Mesothelial cell of epicardium (in vitro differentiated cells): Measurements from ENCODE around the gene GTPBP6. TPM values are rescaled to one million over a fixed set of nuclear protein-coding genes. Genes with fewer than 3 reads are reported as not detected.
A peak's percentile ranks its signal among the peaks of the same experiment; 100 is the strongest.
"Not testable (repeated sequence)": the region's sequence is repeated elsewhere in the genome, so short reads cannot be mapped to it uniquely, and the experiment has no call there.

ENCODE experiments used
- DNase-seq, 2 experiments: peaks; one replicate each; pipeline ENCODE4 v3.0.0; 2021; ENCODE audit warnings: low spot score in 2 of 2; ENCODE audit not compliant: unreplicated experiment in 2 of 2
- H3K27ac Mint-ChIP-seq: 2 replicates; pipeline ENCODE4 v1.8.0; 2021; ENCODE audit warnings: mixed read lengths
- H3K27me3 Mint-ChIP-seq: 2 replicates; pipeline ENCODE4 v1.8.0; 2021; ENCODE audit warnings: low read depth, mixed read lengths
- H3K36me3 Mint-ChIP-seq: 2 replicates; pipeline ENCODE4 v1.8.0; 2021; ENCODE audit warnings: mixed read lengths
- H3K4me1 Mint-ChIP-seq: 2 replicates; pipeline ENCODE4 v1.8.0; 2021; ENCODE audit warnings: mixed read lengths
- H3K4me3 Mint-ChIP-seq: 2 replicates; pipeline ENCODE4 v1.8.0; 2021; ENCODE audit warnings: mild to moderate bottlenecking, moderate library complexity, mixed read lengths
- H3K9me3 Mint-ChIP-seq: 2 replicates; pipeline ENCODE4 v1.8.0; 2021; ENCODE audit warnings: mixed read lengths
- CTCF ChIP-seq: fragments of 200-600 bp; sonication (generic); IDR thresholded peaks from one replicate; pipeline ENCODE4 v1.5.0; 2021; ENCODE audit warnings: antibody characterized with exemption; ENCODE audit not compliant: unreplicated experiment
- total RNA-seq: library from RNA; stranded (reverse); gene quantifications from 3 replicates; pipeline ENCODE4 v1.2.1, GENCODE V29; 2021

The GTPBP6 gene
- total RNA-seq, 1 donor from 2014 or later, result 65.6 TPM

- H3K4me1 Mint-ChIP-seq, result no peaks in the 10 kb centered on the region
- H3K36me3 Mint-ChIP-seq, result peaks cover 12% of the 10 kb centered on the region
- no peak for DNase-seq
- no peak overlapping the region for H3K27ac Mint-ChIP-seq
- no peak for TF ChIP-seq CTCF
- peak overlapping the region; percentile 15 for H3K4me3 Mint-ChIP-seq
- H3K27me3 Mint-ChIP-seq, result no peaks in the 10 kb centered on the region
- peaks cover 2% of the 10 kb centered on the region for H3K9me3 Mint-ChIP-seq
These were observed 12.7 kb upstream of the GTPBP6 start for GRCh38 chrX:331151-331824.

- H3K4me1 Mint-ChIP-seq, result no peaks in the 10 kb centered on the region
- no peak for DNase-seq
- TF ChIP-seq CTCF, result no peak
- H3K27ac Mint-ChIP-seq, result no peak overlapping the region
- H3K27me3 Mint-ChIP-seq, result no peaks in the 10 kb centered on the region
- peaks cover 9% of the 10 kb centered on the region for H3K36me3 Mint-ChIP-seq
- H3K9me3 Mint-ChIP-seq, result no peaks in the 10 kb centered on the region
- H3K4me3 Mint-ChIP-seq, result no peak overlapping the region
These were observed 12.1 kb upstream of the GTPBP6 start for GRCh38 chrX:330726-331150.

DNA sequence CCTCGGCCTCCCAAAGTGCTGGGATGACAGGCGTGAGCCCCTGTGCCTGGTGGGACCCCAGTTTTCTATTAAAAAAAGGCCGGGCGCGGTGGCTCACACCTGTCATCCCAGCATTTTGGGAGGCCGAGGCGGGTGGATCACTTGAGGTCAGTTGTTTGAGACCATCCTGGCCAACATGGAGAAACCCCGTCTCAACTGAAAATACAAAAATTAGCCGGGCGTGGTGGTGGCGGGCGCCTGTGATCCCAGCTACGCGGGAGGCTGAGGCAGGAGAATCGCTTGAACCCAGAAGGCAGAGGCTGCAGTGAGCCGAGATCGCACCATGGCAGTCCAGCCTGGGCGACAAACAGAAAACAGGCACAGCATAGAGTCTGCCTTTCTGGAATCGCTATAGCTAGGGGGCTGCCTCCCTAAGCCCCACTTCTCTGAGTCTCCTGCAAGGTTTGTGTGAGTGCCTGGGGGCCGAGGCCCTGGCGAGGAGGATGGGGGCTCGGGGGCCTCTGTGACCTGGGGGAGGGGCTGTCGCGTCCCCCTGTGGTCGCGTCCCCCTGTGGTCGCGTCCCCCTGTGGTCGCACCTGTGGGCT, 11.6 kb upstream of the GTPBP6 start:
- not testable (repeated sequence) for H3K36me3 Mint-ChIP-seq, H3K4me3 Mint-ChIP-seq, H3K27ac Mint-ChIP-seq, H3K27me3 Mint-ChIP-seq, H3K4me1 Mint-ChIP-seq, H3K9me3 Mint-ChIP-seq
- peak in 1 of 2 experiments; percentile 15 for DNase-seq

DNA sequence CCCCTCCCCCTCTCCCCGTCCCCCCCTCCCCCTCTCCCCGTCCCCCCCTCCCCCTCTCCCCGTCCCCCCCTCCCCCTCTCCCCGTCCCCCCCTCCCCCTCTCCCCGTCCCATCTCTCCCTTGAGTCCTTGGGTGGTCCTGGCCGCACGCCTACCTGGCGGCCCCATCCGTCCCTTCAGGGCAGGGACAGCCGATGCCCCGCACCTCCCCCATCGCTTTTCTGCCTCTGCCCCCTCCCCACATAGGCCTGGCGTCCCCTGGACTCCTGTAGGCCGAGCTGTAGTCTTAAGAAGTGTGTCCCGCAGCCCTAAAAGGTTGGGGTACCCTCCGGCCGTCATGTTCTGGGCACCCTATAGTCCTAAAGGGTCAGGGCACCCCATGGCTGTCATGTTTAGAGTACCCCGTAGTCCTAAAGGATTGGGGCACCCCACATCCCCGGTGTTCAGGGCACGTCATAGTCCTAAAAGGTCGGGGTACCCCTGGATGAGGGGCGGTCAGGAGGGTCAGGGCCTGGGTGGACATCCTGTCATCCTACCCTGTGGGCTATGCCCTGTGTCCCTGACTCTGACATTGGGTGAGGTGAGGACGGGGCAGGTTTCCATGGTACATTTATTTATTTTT, 10.8 kb upstream of the GTPBP6 start:
- no peak overlapping the region for H3K27ac Mint-ChIP-seq
- H3K4me1 Mint-ChIP-seq, result peaks cover 2% of the 10 kb centered on the region
- DNase-seq, result no peak
- H3K27me3 Mint-ChIP-seq, result no peaks in the 10 kb centered on the region
- no peaks in the 10 kb centered on the region for H3K36me3 Mint-ChIP-seq
- no peaks in the 10 kb centered on the region for H3K9me3 Mint-ChIP-seq
- H3K4me3 Mint-ChIP-seq, result no peak overlapping the region
- TF ChIP-seq CTCF, result no peak

- no peaks in the 10 kb centered on the region for H3K27me3 Mint-ChIP-seq
- DNase-seq, result no peak
- H3K27ac Mint-ChIP-seq, result no peak overlapping the region
- H3K4me3 Mint-ChIP-seq, result no peak overlapping the region
- H3K9me3 Mint-ChIP-seq, result no peaks in the 10 kb centered on the region
- no peak for TF ChIP-seq CTCF
- peaks cover 7% of the 10 kb centered on the region for H3K4me1 Mint-ChIP-seq
- H3K36me3 Mint-ChIP-seq, result no peaks in the 10 kb centered on the region
These were observed 9.1 kb upstream of the GTPBP6 start for GRCh38 chrX:327660-328126.

DNA sequence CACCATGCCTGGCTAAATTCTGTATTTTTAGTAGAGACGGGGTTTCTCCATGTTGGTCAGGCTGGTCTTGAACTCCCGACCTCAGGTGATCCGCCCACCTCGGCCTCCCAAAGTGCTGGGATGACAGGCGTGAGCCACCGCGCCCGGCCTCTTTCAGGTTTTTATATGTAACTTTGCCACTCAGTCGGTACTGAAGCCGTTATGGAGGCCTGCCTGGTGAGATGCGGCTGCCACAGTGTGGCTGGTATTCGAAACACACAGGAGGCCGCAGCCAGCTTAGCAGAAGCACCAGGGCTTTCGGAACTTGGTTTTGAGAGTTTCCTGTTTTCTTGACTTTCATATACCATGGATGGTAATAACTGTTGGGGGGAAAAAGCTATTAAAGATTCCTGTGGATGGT, 6.1 kb upstream of the GTPBP6 start:
- DNase-seq, H3K27me3 Mint-ChIP-seq, H3K27ac Mint-ChIP-seq, H3K4me3 Mint-ChIP-seq, H3K9me3 Mint-ChIP-seq, H3K36me3 Mint-ChIP-seq: not testable (repeated sequence)
- peaks cover 13% of the 10 kb centered on the region for H3K4me1 Mint-ChIP-seq
